Measurements from ENCODE around the gene CDH1.
A peak's percentile ranks its signal among the peaks of the same experiment; 100 is the strongest.

Gene CDH1

GRCh38 chr16:68873635-68874471 lies 136.8 kb downstream of the CDH1 start:
- H3K4me3 ChIP-seq (ENCODE audit: low read length in 2 of 2), result no peak overlapping the region
- H2BK5ac ChIP-seq (ENCODE audit: low read length), result no peak overlapping the region
- no CpG with 5 or more reads among the region's 7 CpGs for WGBS, 2 donors (ENCODE audit: extremely low coverage in 2 of 2, insufficient read length in 2 of 2, insufficient replicate concordance in 1 of 2)
- no peak overlapping the region for H2BK15ac ChIP-seq (ENCODE audit: low read length)
- peak overlapping the region; percentile 68 for H2AFZ ChIP-seq (ENCODE audit: low read length)
- H3K36me3 ChIP-seq (replicated peaks in 1 of 2; ENCODE audit: control insufficient read depth in 2 of 2, insufficient read depth in 2 of 2, low read length in 2 of 2), result peaks cover 2 to 29% of the 10 kb centered on the region in 2 donors
- no peak overlapping the region for H4K8ac ChIP-seq (ENCODE audit: low read depth, low read length)
- H2AK5ac ChIP-seq (ENCODE audit: low read depth, low read length), result no peak overlapping the region
- peak overlapping the region; percentile 58 for H3K27ac ChIP-seq (replicated peaks; ENCODE audit: low read length)
- no peak overlapping the region for H2BK120ac ChIP-seq (ENCODE audit: low read depth, low read length)
- H3K4me1 ChIP-seq (ENCODE audit: control insufficient read depth in 2 of 2, insufficient read depth in 1 of 2, low read depth in 1 of 2, low read length in 2 of 2), result peaks cover 4 to 5% of the 10 kb centered on the region in 2 donors
- H3K9ac ChIP-seq (ENCODE audit: low read depth, low read length, poor library complexity), result no peak overlapping the region
- H3K23ac ChIP-seq (ENCODE audit: low read depth, low read length, poor library complexity), result no peak overlapping the region
- H2BK12ac ChIP-seq (ENCODE audit: low read length), result no peak overlapping the region
- H3K4me2 ChIP-seq (ENCODE audit: insufficient read depth, low read length, poor library complexity, severe bottlenecking), result no peak overlapping the region
- no peak overlapping the region for H3K14ac ChIP-seq (ENCODE audit: low read length)
- no peak overlapping the region for H4K91ac ChIP-seq (ENCODE audit: low read depth, low read length, poor library complexity)
- no peak overlapping the region for H3K18ac ChIP-seq (ENCODE audit: low read length)
- H3K9me3 ChIP-seq (replicated peaks in 1 of 2; ENCODE audit: control insufficient read depth in 2 of 2, insufficient read depth in 1 of 2, low read depth in 1 of 2, low read length in 2 of 2), result peaks cover 0 to 1% of the 10 kb centered on the region in 2 donors
- DNase-seq (ENCODE audit: low spot score), result no peak
- H3K27me3 ChIP-seq (ENCODE audit: control insufficient read depth in 3 of 3, insufficient read depth in 3 of 3, low read depth in 1 of 3, low read length in 3 of 3), result no peaks in the 10 kb centered on the region
- H3K79me1 ChIP-seq (ENCODE audit: low read depth, low read length), result no peaks in the 10 kb centered on the region
- H3K4ac ChIP-seq (ENCODE audit: low read length), result no peak overlapping the region

GRCh38 chr16:68875871-68876270 lies 138.8 kb downstream of the CDH1 start:
- Histone ChIP-seq H2BK120ac (ENCODE audit: low read depth, low read length) (no peak overlapping the region), H3K79me1 (ENCODE audit: low read depth, low read length) (no peaks in the 10 kb centered on the region), H3K4me3 (ENCODE audit: low read length in 2 of 2) (no peak overlapping the region), H4K8ac (ENCODE audit: low read depth, low read length) (no peak overlapping the region), H3K4me2 (ENCODE audit: insufficient read depth, low read length, poor library complexity, severe bottlenecking) (no peak overlapping the region), H3K27me3 (ENCODE audit: control insufficient read depth in 3 of 3, insufficient read depth in 3 of 3, low read depth in 1 of 3, low read length in 3 of 3) (no peaks in the 10 kb centered on the region), H2AK5ac (ENCODE audit: low read depth, low read length) (no peak overlapping the region), H3K23ac (ENCODE audit: low read depth, low read length, poor library complexity) (no peak overlapping the region), H2BK5ac (ENCODE audit: low read length) (no peak overlapping the region), H2BK12ac (ENCODE audit: low read length) (no peak overlapping the region), H4K91ac (ENCODE audit: low read depth, low read length, poor library complexity) (no peak overlapping the region), H2AFZ (ENCODE audit: low read length) (no peak overlapping the region), H3K18ac (ENCODE audit: low read length) (no peak overlapping the region), H3K36me3 (replicated peaks in 1 of 2; ENCODE audit: control insufficient read depth in 2 of 2, insufficient read depth in 2 of 2, low read length in 2 of 2) (peaks cover 2 to 38% of the 10 kb centered on the region in 2 donors), H3K9ac (ENCODE audit: low read depth, low read length, poor library complexity) (no peak overlapping the region), H2BK15ac (ENCODE audit: low read length) (no peak overlapping the region), H3K4me1 (ENCODE audit: control insufficient read depth in 2 of 2, insufficient read depth in 1 of 2, low read depth in 1 of 2, low read length in 2 of 2) (peaks cover 4 to 5% of the 10 kb centered on the region in 2 donors), H3K9me3 (replicated peaks in 1 of 2; ENCODE audit: control insufficient read depth in 2 of 2, insufficient read depth in 1 of 2, low read depth in 1 of 2, low read length in 2 of 2) (peaks cover 0 to 1% of the 10 kb centered on the region in 2 donors), H3K27ac (replicated peaks; ENCODE audit: low read length) (no peak overlapping the region), H3K4ac (ENCODE audit: low read length) (no peak overlapping the region), H3K14ac (ENCODE audit: low read length) (no peak overlapping the region)
- WGBS, 2 donors (ENCODE audit: extremely low coverage in 2 of 2, insufficient read length in 2 of 2, insufficient replicate concordance in 1 of 2), result no CpG with 5 or more reads among the region's 4 CpGs
- no peak for DNase-seq (ENCODE audit: low spot score)

GRCh38 chr16:68883685-68884084 lies 146.6 kb downstream of the CDH1 start:
- no peak overlapping the region for H3K27ac ChIP-seq (replicated peaks; ENCODE audit: low read length)
- no peak overlapping the region for H3K14ac ChIP-seq (ENCODE audit: low read length)
- H4K91ac ChIP-seq (ENCODE audit: low read depth, low read length, poor library complexity), result no peak overlapping the region
- no peaks in the 10 kb centered on the region for H3K4me1 ChIP-seq (ENCODE audit: control insufficient read depth in 2 of 2, insufficient read depth in 1 of 2, low read depth in 1 of 2, low read length in 2 of 2)
- no peak overlapping the region for H2BK12ac ChIP-seq (ENCODE audit: low read length)
- H3K9ac ChIP-seq (ENCODE audit: low read depth, low read length, poor library complexity), result no peak overlapping the region
- no peak overlapping the region for H3K4me2 ChIP-seq (ENCODE audit: insufficient read depth, low read length, poor library complexity, severe bottlenecking)
- H3K23ac ChIP-seq (ENCODE audit: low read depth, low read length, poor library complexity), result no peak overlapping the region
- no peak overlapping the region for H2BK120ac ChIP-seq (ENCODE audit: low read depth, low read length)
- H3K27me3 ChIP-seq (ENCODE audit: control insufficient read depth in 3 of 3, insufficient read depth in 3 of 3, low read depth in 1 of 3, low read length in 3 of 3), result no peaks in the 10 kb centered on the region
- no peaks in the 10 kb centered on the region for H3K9me3 ChIP-seq (replicated peaks in 1 of 2; ENCODE audit: control insufficient read depth in 2 of 2, insufficient read depth in 1 of 2, low read depth in 1 of 2, low read length in 2 of 2)
- H2BK15ac ChIP-seq (ENCODE audit: low read length), result no peak overlapping the region
- peaks cover 2 to 16% of the 10 kb centered on the region in 2 donors for H3K36me3 ChIP-seq (replicated peaks in 1 of 2; ENCODE audit: control insufficient read depth in 2 of 2, insufficient read depth in 2 of 2, low read length in 2 of 2)
- no peak overlapping the region for H4K8ac ChIP-seq (ENCODE audit: low read depth, low read length)
- no peak overlapping the region for H2AK5ac ChIP-seq (ENCODE audit: low read depth, low read length)
- H2AFZ ChIP-seq (ENCODE audit: low read length), result no peak overlapping the region
- H3K4ac ChIP-seq (ENCODE audit: low read length), result no peak overlapping the region
- no peak overlapping the region for H3K18ac ChIP-seq (ENCODE audit: low read length)
- no CpG with 5 or more reads among the region's 6 CpGs for WGBS, 2 donors (ENCODE audit: extremely low coverage in 2 of 2, insufficient read length in 2 of 2, insufficient replicate concordance in 1 of 2)
- no peak overlapping the region for H2BK5ac ChIP-seq (ENCODE audit: low read length)
- no peaks in the 10 kb centered on the region for H3K79me1 ChIP-seq (ENCODE audit: low read depth, low read length)
- no peak overlapping the region for H3K4me3 ChIP-seq (ENCODE audit: low read length in 2 of 2)
- no peak for DNase-seq (ENCODE audit: low spot score)

- Histone ChIP-seq H3K9ac (ENCODE audit: low read depth, low read length, poor library complexity) (no peak overlapping the region), H3K4ac (ENCODE audit: low read length) (no peak overlapping the region), H2BK15ac (ENCODE audit: low read length) (no peak overlapping the region), H3K4me3 (ENCODE audit: low read length in 2 of 2) (no peak overlapping the region), H4K8ac (ENCODE audit: low read depth, low read length) (no peak overlapping the region), H3K9me3 (replicated peaks in 1 of 2; ENCODE audit: control insufficient read depth in 2 of 2, insufficient read depth in 1 of 2, low read depth in 1 of 2, low read length in 2 of 2) (no peaks in the 10 kb centered on the region), H2AFZ (ENCODE audit: low read length) (no peak overlapping the region), H3K14ac (ENCODE audit: low read length) (no peak overlapping the region), H2AK5ac (ENCODE audit: low read depth, low read length) (no peak overlapping the region), H3K4me1 (ENCODE audit: control insufficient read depth in 2 of 2, insufficient read depth in 1 of 2, low read depth in 1 of 2, low read length in 2 of 2) (no peaks in the 10 kb centered on the region), H3K79me1 (ENCODE audit: low read depth, low read length) (no peaks in the 10 kb centered on the region), H4K91ac (ENCODE audit: low read depth, low read length, poor library complexity) (no peak overlapping the region), H3K27me3 (ENCODE audit: control insufficient read depth in 3 of 3, insufficient read depth in 3 of 3, low read depth in 1 of 3, low read length in 3 of 3) (no peaks in the 10 kb centered on the region), H3K36me3 (replicated peaks in 1 of 2; ENCODE audit: control insufficient read depth in 2 of 2, insufficient read depth in 2 of 2, low read length in 2 of 2) (peaks cover 2 to 11% of the 10 kb centered on the region in 2 donors), H2BK120ac (ENCODE audit: low read depth, low read length) (no peak overlapping the region), H2BK5ac (ENCODE audit: low read length) (no peak overlapping the region), H3K27ac (replicated peaks; ENCODE audit: low read length) (no peak overlapping the region), H2BK12ac (ENCODE audit: low read length) (no peak overlapping the region), H3K23ac (ENCODE audit: low read depth, low read length, poor library complexity) (no peak overlapping the region), H3K4me2 (ENCODE audit: insufficient read depth, low read length, poor library complexity, severe bottlenecking) (no peak overlapping the region), H3K18ac (ENCODE audit: low read length) (no peak overlapping the region)
- no peak for DNase-seq (ENCODE audit: low spot score)
- no CpG with 5 or more reads among the region's 1 CpG for WGBS, 2 donors (ENCODE audit: extremely low coverage in 2 of 2, insufficient read length in 2 of 2, insufficient replicate concordance in 1 of 2)
These were observed 147.3 kb downstream of the CDH1 start for GRCh38 chr16:68884401-68884800.

Measured in neuronal stem cell (in vitro differentiated cells).